ENCODE measurements around the gene LRRC71.

The LRRC71 gene

GRCh38 chr1:156881101-156881500 lies 39.3 kb upstream of the LRRC71 start:
- Histone ChIP-seq H3K36me3 (ENCODE audit: control insufficient read depth in 5 of 5, insufficient read depth in 5 of 5, low read length in 5 of 5) (no peaks in the 10 kb centered on the region), H3K27me3 (ENCODE audit: control insufficient read depth in 5 of 5, insufficient read depth in 4 of 5, low read length in 5 of 5) (peaks cover 5 to 34% (median 23%) of the 10 kb centered on the region in 5 donors), H3K4me3 (ENCODE audit: low read depth in 1 of 5, low read length in 5 of 5) (no peak overlapping the region), H3K27ac (ENCODE audit: low read depth, low read length) (no peak overlapping the region), H3K9me3 (ENCODE audit: control insufficient read depth in 5 of 5, low read length in 5 of 5) (no peaks in the 10 kb centered on the region), H3K4me1 (ENCODE audit: control insufficient read depth in 5 of 5, insufficient read depth in 5 of 5, low read length in 5 of 5) (no peaks in the 10 kb centered on the region), H3K9ac (ENCODE audit: low read length in 5 of 5) (no peak overlapping the region)

GRCh38 chr1:156881663-156882062 lies 38.8 kb upstream of the LRRC71 start:
- Histone ChIP-seq H3K9ac (ENCODE audit: low read length in 5 of 5) (no peak overlapping the region), H3K27me3 (ENCODE audit: control insufficient read depth in 5 of 5, insufficient read depth in 4 of 5, low read length in 5 of 5) (peaks cover 5 to 33% (median 23%) of the 10 kb centered on the region in 5 donors), H3K4me1 (ENCODE audit: control insufficient read depth in 5 of 5, insufficient read depth in 5 of 5, low read length in 5 of 5) (no peaks in the 10 kb centered on the region), H3K4me3 (ENCODE audit: low read depth in 1 of 5, low read length in 5 of 5) (no peak overlapping the region), H3K9me3 (ENCODE audit: control insufficient read depth in 5 of 5, low read length in 5 of 5) (no peaks in the 10 kb centered on the region), H3K27ac (ENCODE audit: low read depth, low read length) (no peak overlapping the region), H3K36me3 (ENCODE audit: control insufficient read depth in 5 of 5, insufficient read depth in 5 of 5, low read length in 5 of 5) (no peaks in the 10 kb centered on the region)

GRCh38 chr1:156882543-156882942 lies 37.9 kb upstream of the LRRC71 start:
- H3K9me3 ChIP-seq (ENCODE audit: control insufficient read depth in 5 of 5, low read length in 5 of 5), result no peaks in the 10 kb centered on the region
- H3K27ac ChIP-seq (ENCODE audit: low read depth, low read length), result no peak overlapping the region
- no peaks in the 10 kb centered on the region for H3K4me1 ChIP-seq (ENCODE audit: control insufficient read depth in 5 of 5, insufficient read depth in 5 of 5, low read length in 5 of 5)
- H3K36me3 ChIP-seq (ENCODE audit: control insufficient read depth in 5 of 5, insufficient read depth in 5 of 5, low read length in 5 of 5), result no peaks in the 10 kb centered on the region
- H3K27me3 ChIP-seq (ENCODE audit: control insufficient read depth in 5 of 5, insufficient read depth in 4 of 5, low read length in 5 of 5), result peaks cover 5 to 33% (median 23%) of the 10 kb centered on the region in 5 donors
- no peak overlapping the region for H3K9ac ChIP-seq (ENCODE audit: low read length in 5 of 5)
- no peak overlapping the region for H3K4me3 ChIP-seq (ENCODE audit: low read depth in 1 of 5, low read length in 5 of 5)

GRCh38 chr1:156883919-156884318 lies 36.5 kb upstream of the LRRC71 start:
- Histone ChIP-seq H3K27me3 (ENCODE audit: control insufficient read depth in 5 of 5, insufficient read depth in 4 of 5, low read length in 5 of 5) (peaks cover 10 to 43% (median 29%) of the 10 kb centered on the region in 5 donors), H3K4me3 (ENCODE audit: low read depth in 1 of 5, low read length in 5 of 5) (no peak overlapping the region), H3K9ac (ENCODE audit: low read length in 5 of 5) (no peak overlapping the region), H3K36me3 (ENCODE audit: control insufficient read depth in 5 of 5, insufficient read depth in 5 of 5, low read length in 5 of 5) (no peaks in the 10 kb centered on the region), H3K9me3 (ENCODE audit: control insufficient read depth in 5 of 5, low read length in 5 of 5) (no peaks in the 10 kb centered on the region), H3K4me1 (ENCODE audit: control insufficient read depth in 5 of 5, insufficient read depth in 5 of 5, low read length in 5 of 5) (no peaks in the 10 kb centered on the region), H3K27ac (ENCODE audit: low read depth, low read length) (no peak overlapping the region)

- Histone ChIP-seq H3K27ac (ENCODE audit: low read depth, low read length) (no peak overlapping the region), H3K27me3 (ENCODE audit: control insufficient read depth in 5 of 5, insufficient read depth in 4 of 5, low read length in 5 of 5) (peaks cover 10 to 43% (median 29%) of the 10 kb centered on the region in 5 donors)
These were observed 35.8 kb upstream of the LRRC71 start for GRCh38 chr1:156884560-156885184.

GRCh38 chr1:156885314-156885713 lies 35.1 kb upstream of the LRRC71 start:
- Histone ChIP-seq H3K27me3 (ENCODE audit: control insufficient read depth in 5 of 5, insufficient read depth in 4 of 5, low read length in 5 of 5) (peaks cover 10 to 42% (median 28%) of the 10 kb centered on the region in 5 donors), H3K27ac (ENCODE audit: low read depth, low read length) (no peak overlapping the region), H3K9ac (ENCODE audit: low read length in 5 of 5) (no peak overlapping the region), H3K4me1 (ENCODE audit: control insufficient read depth in 5 of 5, insufficient read depth in 5 of 5, low read length in 5 of 5) (peaks cover 0 to 2% (median 0%) of the 10 kb centered on the region in 5 donors), H3K9me3 (ENCODE audit: control insufficient read depth in 5 of 5, low read length in 5 of 5) (no peaks in the 10 kb centered on the region), H3K4me3 (ENCODE audit: low read depth in 1 of 5, low read length in 5 of 5) (no peak overlapping the region), H3K36me3 (ENCODE audit: control insufficient read depth in 5 of 5, insufficient read depth in 5 of 5, low read length in 5 of 5) (no peaks in the 10 kb centered on the region)

More at GRCh38 chr1:156884560-156885184, 35.8 kb upstream of the LRRC71 start:
- H3K9ac ChIP-seq (ENCODE audit: low read length in 5 of 5), result no peak overlapping the region
- no peaks in the 10 kb centered on the region for H3K9me3 ChIP-seq (ENCODE audit: control insufficient read depth in 5 of 5, low read length in 5 of 5)
- no peaks in the 10 kb centered on the region for H3K36me3 ChIP-seq (ENCODE audit: control insufficient read depth in 5 of 5, insufficient read depth in 5 of 5, low read length in 5 of 5)
- no peaks in the 10 kb centered on the region for H3K4me1 ChIP-seq (ENCODE audit: control insufficient read depth in 5 of 5, insufficient read depth in 5 of 5, low read length in 5 of 5)
- no peak overlapping the region for H3K4me3 ChIP-seq (ENCODE audit: low read depth in 1 of 5, low read length in 5 of 5)

- Histone ChIP-seq H3K4me3 (ENCODE audit: low read depth in 1 of 5, low read length in 5 of 5) (no peak overlapping the region), H3K36me3 (ENCODE audit: control insufficient read depth in 5 of 5, insufficient read depth in 5 of 5, low read length in 5 of 5) (no peaks in the 10 kb centered on the region), H3K27ac (ENCODE audit: low read depth, low read length) (no peak overlapping the region), H3K9me3 (ENCODE audit: control insufficient read depth in 5 of 5, low read length in 5 of 5) (no peaks in the 10 kb centered on the region), H3K9ac (ENCODE audit: low read length in 5 of 5) (no peak overlapping the region), H3K27me3 (ENCODE audit: control insufficient read depth in 5 of 5, insufficient read depth in 4 of 5, low read length in 5 of 5) (peaks cover 10 to 40% (median 24%) of the 10 kb centered on the region in 5 donors), H3K4me1 (ENCODE audit: control insufficient read depth in 5 of 5, insufficient read depth in 5 of 5, low read length in 5 of 5) (peaks cover 0 to 2% (median 0%) of the 10 kb centered on the region in 5 donors)
These were observed 34.5 kb upstream of the LRRC71 start for GRCh38 chr1:156885880-156886355.

- peaks cover 0 to 2% (median 0%) of the 10 kb centered on the region in 5 donors for H3K4me1 ChIP-seq (ENCODE audit: control insufficient read depth in 5 of 5, insufficient read depth in 5 of 5, low read length in 5 of 5)
- no peak overlapping the region for H3K9ac ChIP-seq (ENCODE audit: low read length in 5 of 5)
- peaks cover 10 to 34% (median 24%) of the 10 kb centered on the region in 5 donors for H3K27me3 ChIP-seq (ENCODE audit: control insufficient read depth in 5 of 5, insufficient read depth in 4 of 5, low read length in 5 of 5)
- no peaks in the 10 kb centered on the region for H3K9me3 ChIP-seq (ENCODE audit: control insufficient read depth in 5 of 5, low read length in 5 of 5)
- H3K36me3 ChIP-seq (ENCODE audit: control insufficient read depth in 5 of 5, insufficient read depth in 5 of 5, low read length in 5 of 5), result no peaks in the 10 kb centered on the region
- H3K4me3 ChIP-seq (ENCODE audit: low read depth in 1 of 5, low read length in 5 of 5), result no peak overlapping the region
- no peak overlapping the region for H3K27ac ChIP-seq (ENCODE audit: low read depth, low read length)
These were observed 33.7 kb upstream of the LRRC71 start for GRCh38 chr1:156886583-156887281.

- Histone ChIP-seq H3K27me3 (ENCODE audit: control insufficient read depth in 5 of 5, insufficient read depth in 4 of 5, low read length in 5 of 5) (peaks cover 6 to 31% (median 20%) of the 10 kb centered on the region in 5 donors), H3K4me1 (ENCODE audit: control insufficient read depth in 5 of 5, insufficient read depth in 5 of 5, low read length in 5 of 5) (peaks cover 0 to 6% (median 5%) of the 10 kb centered on the region in 5 donors), H3K36me3 (ENCODE audit: control insufficient read depth in 5 of 5, insufficient read depth in 5 of 5, low read length in 5 of 5) (no peaks in the 10 kb centered on the region), H3K9me3 (ENCODE audit: control insufficient read depth in 5 of 5, low read length in 5 of 5) (no peaks in the 10 kb centered on the region), H3K4me3 (ENCODE audit: low read depth in 1 of 5, low read length in 5 of 5) (no peak overlapping the region), H3K9ac (ENCODE audit: low read length in 5 of 5) (no peak overlapping the region), H3K27ac (ENCODE audit: low read depth, low read length) (no peak overlapping the region)
These were observed 33.1 kb upstream of the LRRC71 start for GRCh38 chr1:156887317-156887716.

GRCh38 chr1:156887734-156888133 lies 32.7 kb upstream of the LRRC71 start:
- peaks cover 0 to 10% (median 5%) of the 10 kb centered on the region in 5 donors for H3K4me1 ChIP-seq (ENCODE audit: control insufficient read depth in 5 of 5, insufficient read depth in 5 of 5, low read length in 5 of 5)
- no peaks in the 10 kb centered on the region for H3K9me3 ChIP-seq (ENCODE audit: control insufficient read depth in 5 of 5, low read length in 5 of 5)
- H3K4me3 ChIP-seq (ENCODE audit: low read depth in 1 of 5, low read length in 5 of 5), result no peak overlapping the region
- no peaks in the 10 kb centered on the region for H3K36me3 ChIP-seq (ENCODE audit: control insufficient read depth in 5 of 5, insufficient read depth in 5 of 5, low read length in 5 of 5)
- H3K27ac ChIP-seq (ENCODE audit: low read depth, low read length), result no peak overlapping the region
- peaks cover 6 to 27% (median 16%) of the 10 kb centered on the region in 5 donors for H3K27me3 ChIP-seq (ENCODE audit: control insufficient read depth in 5 of 5, insufficient read depth in 4 of 5, low read length in 5 of 5)
- no peak overlapping the region for H3K9ac ChIP-seq (ENCODE audit: low read length in 5 of 5)

Data from subcutaneous abdominal adipose tissue (tissue), 5 donors.